GM21619 (cell line): ENCODE data around the gene SMCO2.

Experiments
- ATAC-seq: cut with Tn5 transposase; IDR thresholded peaks from one replicate; pipeline ENCODE4 v1.9.1; 2021; ENCODE audit not compliant: unreplicated experiment

SMCO2 gene

DNA sequence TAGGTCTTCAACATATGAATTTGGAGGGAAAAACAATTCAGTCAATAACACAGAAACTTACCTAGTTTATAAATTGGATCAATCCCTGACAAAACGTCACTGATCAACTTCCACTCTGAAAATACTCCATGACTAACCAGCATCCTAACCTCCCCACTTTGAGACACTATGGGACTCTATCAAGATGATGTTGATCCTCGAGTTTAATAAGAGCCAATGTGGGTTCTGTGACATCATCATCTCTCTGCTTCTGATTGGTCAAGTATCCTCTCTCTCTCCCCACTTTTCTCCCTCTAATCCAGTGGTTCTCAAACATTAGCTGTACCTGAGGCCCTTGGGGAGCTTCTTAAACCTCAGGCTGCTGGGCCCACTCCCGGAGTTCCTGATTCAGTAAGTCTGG, at the start of gene SMCO2:
TSS of gene SMCO2 (plus strand) at position 301 of the 400 bp plus-strand sequence. CDS start 23,896 bp downstream, outside the sequence.
- ATAC-seq: no peak

DNA sequence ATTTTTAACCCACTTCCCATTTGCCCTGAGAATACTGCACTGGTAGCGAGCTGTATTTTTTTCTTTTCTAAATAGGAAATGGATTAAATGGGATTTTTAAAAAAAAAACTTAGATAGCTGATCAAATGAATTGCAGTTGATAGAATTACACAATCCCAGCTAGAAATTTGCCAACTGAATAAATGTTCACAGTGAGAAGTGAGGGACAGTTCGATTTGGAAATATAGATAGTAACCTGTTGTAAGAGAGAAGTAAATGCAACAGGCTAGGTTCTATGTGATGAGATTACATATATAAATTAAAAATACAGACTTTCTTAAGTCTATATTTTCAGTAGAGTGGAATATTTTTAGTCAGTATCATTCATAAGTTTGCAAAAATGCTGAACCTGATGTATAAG, 48.1 kb upstream of the SMCO2 start:
- ATAC-seq: no peak

GRCh38 chr12:27399074-27399473, 47.5 kb upstream of the SMCO2 start:
- ATAC-seq: no peak

DNA sequence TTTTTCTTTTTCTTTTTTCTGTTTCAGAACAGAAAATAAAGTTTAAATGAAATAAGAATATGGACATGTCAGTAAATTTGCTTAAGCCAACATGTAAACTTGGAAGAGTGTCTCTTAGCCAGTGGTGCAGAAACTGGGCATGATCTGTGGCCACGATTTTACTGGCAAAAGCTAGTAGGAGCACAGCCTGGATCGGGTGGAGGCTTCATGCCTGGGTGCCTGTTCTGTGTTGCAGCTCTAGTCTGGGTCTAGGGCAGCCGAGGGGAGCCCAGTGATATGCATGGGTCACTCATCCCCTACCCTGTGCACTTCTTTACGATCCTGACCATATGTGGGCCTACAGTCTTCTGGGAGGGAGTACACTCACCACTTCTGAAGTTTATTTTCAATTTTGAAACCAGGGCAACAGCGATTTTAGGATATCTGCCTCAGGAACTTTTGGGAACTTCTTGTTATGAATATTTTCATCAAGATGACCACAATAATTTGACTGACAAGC, 45.6 kb upstream of the SMCO2 start:
- no peak for ATAC-seq

- ATAC-seq: no peak
These were observed 34.5 kb upstream of the SMCO2 start for GRCh38 chr12:27412047-27412446.

DNA sequence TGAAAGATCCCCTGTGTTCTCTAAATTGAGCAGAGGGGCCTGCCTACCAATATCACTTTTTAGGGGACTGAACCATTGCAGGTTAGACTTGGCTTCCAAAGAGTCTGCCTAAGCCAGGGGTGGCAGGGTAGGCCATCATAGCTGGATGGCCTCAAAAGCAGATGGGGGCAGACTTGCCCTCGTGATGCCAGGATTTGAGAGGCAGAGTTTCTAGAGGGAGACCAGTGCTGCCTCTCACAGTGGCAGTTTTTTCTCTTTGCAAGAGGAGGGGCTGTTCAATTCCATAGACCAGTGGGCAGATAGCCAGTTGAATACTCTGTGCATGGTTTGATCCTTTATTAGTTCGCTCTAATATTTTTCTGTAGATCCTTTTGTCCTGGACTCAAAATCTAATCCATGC, 23.8 kb upstream of the SMCO2 start:
- no peak for ATAC-seq

DNA sequence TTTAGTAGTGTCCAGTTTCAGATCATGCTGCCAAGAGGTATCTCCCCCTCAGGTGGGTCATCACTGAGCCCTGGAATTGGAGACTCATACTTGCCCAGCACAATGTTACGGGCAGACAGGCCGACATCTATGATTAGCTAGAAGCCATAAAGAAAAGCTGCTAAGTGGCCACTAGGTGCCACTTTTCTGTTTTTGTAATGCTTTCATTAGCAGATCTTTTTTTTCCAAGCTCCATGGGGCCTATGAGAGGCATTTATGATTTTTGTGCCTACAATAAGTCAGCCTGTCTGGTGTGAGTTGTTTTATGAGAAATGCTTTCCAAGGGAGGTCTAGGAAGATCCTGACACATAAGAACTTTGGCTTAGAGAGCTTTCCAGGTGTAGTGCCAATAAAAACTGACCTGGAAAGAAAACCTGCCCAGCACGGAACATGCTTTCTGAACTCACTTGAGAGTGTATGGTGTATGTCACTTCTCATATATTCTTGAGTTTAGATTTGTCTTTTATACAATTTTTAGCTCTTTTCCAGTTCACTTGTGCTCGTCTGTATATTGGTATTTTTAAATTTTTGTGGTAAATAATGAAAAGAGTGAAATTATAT, 21.8 kb upstream of the SMCO2 start:
- ATAC-seq: no peak

GRCh38 chr12:27425306-27425705, 21.2 kb upstream of the SMCO2 start:
- no peak for ATAC-seq

GRCh38 chr12:27426743-27427487, 19.6 kb upstream of the SMCO2 start:
- no peak for ATAC-seq

DNA sequence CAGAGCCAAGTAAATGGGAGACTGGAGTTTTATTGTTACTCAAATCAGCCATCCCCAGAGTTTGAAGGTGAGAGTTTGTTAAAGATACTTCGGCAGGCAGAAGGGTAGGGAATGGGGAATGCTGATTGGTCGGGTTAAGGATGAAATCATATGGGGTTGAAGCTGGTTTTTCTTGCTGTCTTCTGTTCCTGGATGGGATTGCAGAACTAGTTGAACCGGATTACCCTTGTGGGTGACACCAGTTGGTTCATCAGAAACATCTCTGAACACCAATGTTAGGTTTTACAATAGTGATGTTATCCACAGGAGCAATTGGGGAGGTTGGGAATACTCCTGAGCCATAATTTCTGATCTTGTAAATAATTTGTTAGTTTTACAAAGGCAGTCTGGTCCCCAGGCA, 18.7 kb upstream of the SMCO2 start:
- no peak for ATAC-seq

GRCh38 chr12:27428466-27428865, 18.1 kb upstream of the SMCO2 start:
- no peak for ATAC-seq

GRCh38 chr12:27429606-27430005, 16.9 kb upstream of the SMCO2 start:
- no peak for ATAC-seq

- peak; percentile 49 for ATAC-seq
These were observed 15.4 kb upstream of the SMCO2 start for GRCh38 chr12:27431185-27431584.

DNA sequence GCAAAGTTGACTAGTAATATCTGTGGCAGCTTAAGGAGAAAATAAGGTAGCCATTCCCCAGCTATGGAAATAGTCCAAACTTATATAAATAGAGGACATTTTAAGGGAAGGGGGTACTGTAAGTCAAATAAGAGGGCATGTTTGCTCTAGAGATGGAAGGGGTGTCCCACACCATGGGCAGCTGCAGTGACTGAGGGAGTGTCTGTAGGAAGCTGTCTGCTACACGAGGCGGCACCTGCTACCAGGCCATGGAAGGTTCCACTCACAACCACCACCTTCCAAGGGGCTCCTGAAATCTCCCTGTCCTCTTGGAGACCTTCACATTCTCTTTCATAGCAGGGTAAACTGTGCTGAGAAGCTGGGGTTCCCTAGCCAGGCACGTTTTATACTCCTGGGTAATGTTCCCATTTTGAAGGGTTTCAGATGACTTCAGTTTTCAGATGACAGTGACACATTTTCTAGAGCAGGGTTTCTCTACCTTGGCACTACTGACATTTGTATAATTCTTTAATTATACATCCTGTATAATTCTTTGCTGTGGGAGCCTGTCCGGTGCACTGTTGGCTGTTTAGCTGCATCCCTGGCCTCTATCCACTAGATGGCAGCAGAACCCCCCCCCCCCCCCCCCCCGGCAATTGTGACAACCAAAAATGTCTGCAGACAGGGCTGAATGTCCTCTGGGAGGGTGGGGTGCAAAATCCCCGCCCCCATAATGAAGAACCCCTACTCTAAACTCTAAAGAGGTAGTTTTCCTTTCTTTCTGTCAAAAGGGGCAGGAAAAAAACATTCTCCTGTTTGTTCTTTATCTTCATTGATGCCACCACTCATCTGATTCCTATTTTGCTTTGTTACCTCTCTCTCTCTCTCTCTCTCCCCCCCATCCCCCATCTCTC, 11.6 kb upstream of the SMCO2 start:
- no peak for ATAC-seq

GRCh38 chr12:27436029-27436428, 10.5 kb upstream of the SMCO2 start:
- ATAC-seq: no peak

- ATAC-seq: no peak
These were observed 9.8 kb upstream of the SMCO2 start for GRCh38 chr12:27436768-27437167.

DNA sequence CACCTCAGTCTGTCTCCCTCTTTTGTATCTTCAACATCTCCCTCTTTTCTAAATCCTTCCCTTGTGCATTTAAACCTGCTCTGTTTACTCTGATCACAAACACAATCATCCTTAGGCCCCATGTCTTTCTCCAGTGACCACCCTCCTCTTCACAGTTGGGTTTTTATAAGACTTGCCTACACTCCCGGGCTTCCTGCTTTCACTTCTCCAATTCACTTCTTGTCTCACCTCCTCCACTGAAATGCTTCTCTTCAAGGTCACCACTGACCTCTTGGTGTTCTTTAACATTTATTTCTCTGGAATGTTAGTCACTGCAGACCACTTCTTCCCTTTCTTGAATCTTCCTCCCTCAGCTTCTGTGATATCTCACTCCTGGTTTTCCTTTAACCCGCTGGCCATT, 8.7 kb upstream of the SMCO2 start:
- ATAC-seq: no peak

DNA sequence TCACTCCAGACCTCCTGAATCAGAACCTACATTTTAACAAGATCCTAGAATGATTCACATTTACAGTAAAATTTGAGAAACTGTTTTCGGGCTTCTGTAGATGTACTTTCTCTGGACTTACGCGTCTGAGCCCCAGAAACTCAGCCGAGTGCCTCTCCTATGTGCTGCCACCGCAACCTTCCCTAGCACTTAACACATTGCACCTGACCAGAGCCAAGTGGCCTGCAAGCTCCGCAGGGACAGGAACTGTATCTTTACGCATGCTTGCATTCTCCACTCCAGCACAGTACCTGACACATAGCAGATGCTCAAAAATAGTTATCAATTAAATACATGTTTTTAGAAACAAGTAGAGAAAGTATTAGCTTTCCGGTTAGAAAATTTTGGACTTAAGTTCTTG, 1.2 kb downstream of the SMCO2 start:
- no peak for ATAC-seq

DNA sequence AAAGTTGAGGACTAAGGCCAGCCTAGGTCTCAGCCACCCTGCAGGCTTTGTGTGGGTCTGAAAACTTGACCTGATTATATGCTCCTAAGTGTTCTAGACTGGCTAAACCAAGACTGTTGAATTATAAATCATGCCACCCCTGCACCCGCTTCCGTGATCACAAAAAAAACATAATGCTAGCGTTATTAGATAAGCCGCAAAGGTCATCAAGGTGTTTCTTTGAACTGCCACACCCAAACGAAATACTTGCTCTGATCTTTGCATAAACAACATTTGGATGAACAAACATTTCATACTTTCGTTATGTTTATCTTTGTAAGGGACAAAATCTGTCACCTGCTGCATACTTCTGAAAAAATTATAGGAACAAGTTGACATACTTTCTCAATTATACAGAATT, 2.5 kb downstream of the SMCO2 start:
- no peak for ATAC-seq

- no peak for ATAC-seq
These were observed 3.5 kb downstream of the SMCO2 start for GRCh38 chr12:27449893-27450534.
